Neural cell (in vitro differentiated cells): ENCODE data around the gene HS3ST3B1.

Experiments
- POLR2AphosphoS5 ChIP-seq: IDR thresholded peaks from 2 replicates; pipeline ENCODE4 v1.6.1; 2012
- REST ChIP-seq: IDR thresholded peaks from 2 replicates; pipeline ENCODE4 v1.6.1; 2012; ENCODE audit warnings: borderline replicate concordance
- SMC3 ChIP-seq: fragments of 450-650 bp; conservative IDR thresholded peaks from 2 replicates; pipeline ENCODE4 v1.6.1; 2014; ENCODE audit warnings: antibody characterized with exemption, mild to moderate bottlenecking, moderate library complexity; ENCODE audit not compliant: poor library complexity
- TAF1 ChIP-seq: IDR thresholded peaks from 2 replicates; pipeline ENCODE4 v1.6.1; 2012; ENCODE audit warnings: low read depth
- TF ChIP-seq, protein P1 (sequence below): fragments of 450-650 bp; IDR thresholded peaks from 2 replicates; pipeline ENCODE4 v1.5.1; 2014; ENCODE audit warnings: antibody characterized with exemption, mild to moderate bottlenecking, moderate library complexity; ENCODE audit not compliant: poor library complexity, severe bottlenecking

GRCh38 chr17:14330492-14330962 is 29.6 kb downstream of the HS3ST3B1 start:
- TF ChIP-seq, protein P1, sequence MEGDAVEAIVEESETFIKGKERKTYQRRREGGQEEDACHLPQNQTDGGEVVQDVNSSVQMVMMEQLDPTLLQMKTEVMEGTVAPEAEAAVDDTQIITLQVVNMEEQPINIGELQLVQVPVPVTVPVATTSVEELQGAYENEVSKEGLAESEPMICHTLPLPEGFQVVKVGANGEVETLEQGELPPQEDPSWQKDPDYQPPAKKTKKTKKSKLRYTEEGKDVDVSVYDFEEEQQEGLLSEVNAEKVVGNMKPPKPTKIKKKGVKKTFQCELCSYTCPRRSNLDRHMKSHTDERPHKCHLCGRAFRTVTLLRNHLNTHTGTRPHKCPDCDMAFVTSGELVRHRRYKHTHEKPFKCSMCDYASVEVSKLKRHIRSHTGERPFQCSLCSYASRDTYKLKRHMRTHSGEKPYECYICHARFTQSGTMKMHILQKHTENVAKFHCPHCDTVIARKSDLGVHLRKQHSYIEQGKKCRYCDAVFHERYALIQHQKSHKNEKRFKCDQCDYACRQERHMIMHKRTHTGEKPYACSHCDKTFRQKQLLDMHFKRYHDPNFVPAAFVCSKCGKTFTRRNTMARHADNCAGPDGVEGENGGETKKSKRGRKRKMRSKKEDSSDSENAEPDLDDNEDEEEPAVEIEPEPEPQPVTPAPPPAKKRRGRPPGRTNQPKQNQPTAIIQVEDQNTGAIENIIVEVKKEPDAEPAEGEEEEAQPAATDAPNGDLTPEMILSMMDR, result no peak
- TF ChIP-seq TAF1, result no peak
- no peak for TF ChIP-seq SMC3
- no peak for TF ChIP-seq REST
- no peak for TF ChIP-seq POLR2AphosphoS5
